GM12801 (cell line): Measurements from ENCODE around the gene DTNBP1.

Experiments used
- TF ChIP-seq, protein P1 (sequence below): IDR thresholded peaks from one replicate; pipeline ENCODE4 v1.5.1; 2011; ENCODE audit warnings: control low read depth; ENCODE audit not compliant: insufficient read length; ENCODE audit errors: extremely low read depth

Gene DTNBP1

DNA sequence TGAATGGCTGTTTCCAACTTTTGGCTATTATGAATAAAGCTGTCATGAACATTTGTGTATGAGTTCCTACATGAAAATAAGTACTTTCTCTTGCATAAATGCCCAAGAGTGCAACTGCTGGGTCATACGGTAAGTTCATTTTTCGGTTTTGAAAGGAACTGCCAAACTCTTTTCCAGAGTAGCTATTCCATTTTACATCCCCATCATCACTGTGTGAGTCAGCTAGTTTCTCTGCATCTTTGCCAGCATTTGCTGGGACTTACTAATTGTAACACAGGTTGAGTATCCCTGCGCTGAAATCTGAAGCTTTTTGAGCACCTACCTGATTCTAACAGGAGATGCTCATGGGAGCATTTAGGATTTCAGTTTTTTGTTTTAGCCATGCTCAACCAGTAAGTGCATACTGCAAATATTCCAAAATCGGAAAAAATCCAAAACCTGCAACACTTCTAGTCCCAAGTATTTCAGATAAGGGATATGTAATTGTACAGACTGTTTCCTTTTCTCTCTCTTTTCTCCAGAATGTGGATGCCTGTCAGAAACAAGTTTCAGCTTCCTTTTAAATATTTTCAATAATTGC lies 118.4 kb downstream of the DTNBP1 start:
- TF ChIP-seq, protein P1, sequence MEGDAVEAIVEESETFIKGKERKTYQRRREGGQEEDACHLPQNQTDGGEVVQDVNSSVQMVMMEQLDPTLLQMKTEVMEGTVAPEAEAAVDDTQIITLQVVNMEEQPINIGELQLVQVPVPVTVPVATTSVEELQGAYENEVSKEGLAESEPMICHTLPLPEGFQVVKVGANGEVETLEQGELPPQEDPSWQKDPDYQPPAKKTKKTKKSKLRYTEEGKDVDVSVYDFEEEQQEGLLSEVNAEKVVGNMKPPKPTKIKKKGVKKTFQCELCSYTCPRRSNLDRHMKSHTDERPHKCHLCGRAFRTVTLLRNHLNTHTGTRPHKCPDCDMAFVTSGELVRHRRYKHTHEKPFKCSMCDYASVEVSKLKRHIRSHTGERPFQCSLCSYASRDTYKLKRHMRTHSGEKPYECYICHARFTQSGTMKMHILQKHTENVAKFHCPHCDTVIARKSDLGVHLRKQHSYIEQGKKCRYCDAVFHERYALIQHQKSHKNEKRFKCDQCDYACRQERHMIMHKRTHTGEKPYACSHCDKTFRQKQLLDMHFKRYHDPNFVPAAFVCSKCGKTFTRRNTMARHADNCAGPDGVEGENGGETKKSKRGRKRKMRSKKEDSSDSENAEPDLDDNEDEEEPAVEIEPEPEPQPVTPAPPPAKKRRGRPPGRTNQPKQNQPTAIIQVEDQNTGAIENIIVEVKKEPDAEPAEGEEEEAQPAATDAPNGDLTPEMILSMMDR = no peak

DNA sequence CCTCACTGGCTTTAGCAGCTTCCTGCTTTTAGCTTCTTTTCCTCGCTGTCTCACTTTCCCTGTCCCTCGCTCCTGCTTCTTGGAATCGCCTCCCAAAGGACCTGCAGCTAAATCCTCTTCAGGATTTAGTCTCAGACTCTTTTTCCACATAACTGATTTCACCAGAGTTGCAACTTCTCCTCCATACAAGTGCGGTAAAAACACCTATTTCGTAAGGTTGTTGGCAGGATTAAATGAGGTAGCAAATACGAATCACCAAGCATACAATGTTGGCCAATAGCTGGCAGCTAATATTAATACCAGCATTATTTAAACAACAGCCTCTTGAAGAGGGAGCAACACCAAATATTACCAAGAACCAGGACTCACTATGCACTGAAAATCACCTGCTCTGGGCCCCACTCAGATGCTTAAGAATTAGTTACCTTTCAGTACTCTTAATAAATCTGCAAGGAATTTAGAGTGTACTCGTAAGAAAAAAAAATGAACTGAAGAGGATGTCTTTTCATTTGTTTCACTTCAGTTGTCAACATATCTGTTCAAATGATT lies 123.0 kb downstream of the DTNBP1 start:
- TF ChIP-seq, protein P1 = no peak

DNA sequence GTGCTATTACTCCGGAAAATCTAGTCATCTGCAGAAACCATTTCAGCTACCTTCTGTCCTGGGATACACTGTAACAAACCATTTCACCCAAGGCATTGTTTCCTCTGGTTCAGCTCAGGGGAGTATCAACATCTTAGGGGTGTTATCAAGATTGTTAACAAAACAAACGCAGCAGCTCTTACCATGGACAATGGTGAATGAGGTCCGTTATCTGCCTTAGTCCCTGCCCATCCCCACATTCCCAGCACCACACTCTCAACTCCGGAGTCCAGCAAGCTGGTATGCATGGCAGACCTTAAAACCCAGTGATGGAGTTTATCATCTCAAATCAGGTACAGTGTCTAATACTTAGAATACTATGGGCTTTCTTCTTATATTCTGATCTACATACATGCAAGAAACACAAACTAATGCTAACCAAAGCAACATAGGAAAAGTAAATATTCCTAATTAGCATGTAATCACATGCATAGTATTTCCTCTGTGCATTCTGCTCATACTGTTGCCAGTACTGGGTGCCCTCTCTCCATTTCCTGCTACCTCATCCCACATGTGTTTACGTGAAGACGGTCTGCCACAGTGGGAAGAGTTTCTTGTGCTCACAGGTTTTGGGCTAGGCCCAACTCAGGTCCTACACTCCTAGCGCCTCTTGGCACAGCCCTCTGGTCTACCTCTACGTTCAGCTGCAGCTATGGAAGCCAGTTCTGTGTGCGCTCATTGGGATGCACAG lies 123.9 kb downstream of the DTNBP1 start:
- TF ChIP-seq, protein P1 = no peak

DNA sequence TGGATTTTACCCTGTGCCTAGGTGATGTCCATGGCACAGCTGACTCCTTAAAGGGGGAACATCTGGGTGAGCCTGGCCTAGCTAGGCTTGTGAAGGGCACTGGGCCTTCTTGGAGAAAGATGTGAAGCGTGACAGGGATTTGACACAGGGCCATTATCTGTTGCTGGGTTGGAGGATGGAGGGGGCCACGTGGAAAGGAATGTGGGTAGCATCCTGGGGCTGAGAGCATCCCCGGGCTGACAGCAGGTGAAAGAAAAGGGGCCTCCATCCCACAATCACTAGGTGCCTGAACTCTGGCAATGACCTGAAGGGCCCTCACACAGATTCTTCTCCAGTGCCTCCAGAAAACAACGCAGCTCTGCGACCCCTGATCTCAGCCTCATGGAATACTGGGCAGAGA lies 124.7 kb downstream of the DTNBP1 start:
- TF ChIP-seq, protein P1 = no peak

DNA sequence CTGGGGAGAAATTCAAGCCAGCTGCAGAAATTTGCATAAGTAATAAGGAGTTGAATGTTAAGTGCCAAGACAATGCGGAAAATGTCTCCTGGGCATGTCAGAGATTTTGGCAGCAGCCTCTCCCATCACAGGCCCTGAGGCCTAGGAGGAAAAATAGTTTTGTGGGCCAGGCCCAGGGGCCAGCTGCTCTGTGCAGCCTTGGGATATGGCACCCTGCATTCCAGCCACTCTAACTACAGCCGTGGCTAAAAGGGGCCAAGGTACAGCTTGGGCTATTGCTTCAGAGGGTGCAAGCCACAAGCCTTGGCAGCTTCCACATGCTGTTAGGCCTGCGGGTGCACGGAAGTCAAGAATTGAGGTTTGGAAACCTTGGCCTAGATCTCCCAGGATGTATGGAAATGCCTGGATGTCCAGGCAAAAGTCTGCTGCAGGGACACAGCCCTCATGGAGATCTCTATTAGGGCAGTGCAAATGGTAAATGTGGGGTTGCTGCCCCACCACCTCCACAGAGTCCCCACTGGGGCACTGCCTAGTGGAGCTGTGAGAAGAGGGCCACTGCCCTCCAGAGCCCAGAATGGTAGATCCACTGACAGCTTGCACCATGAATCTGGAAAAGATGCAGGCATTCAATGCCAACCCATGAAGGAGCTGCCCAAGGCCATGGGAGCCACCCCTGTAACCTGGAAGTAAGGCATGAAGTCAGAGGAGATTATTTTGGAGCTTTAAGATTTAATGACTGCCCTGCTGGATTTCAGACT lies 126.5 kb downstream of the DTNBP1 start:
- TF ChIP-seq, protein P1 = no peak

DNA sequence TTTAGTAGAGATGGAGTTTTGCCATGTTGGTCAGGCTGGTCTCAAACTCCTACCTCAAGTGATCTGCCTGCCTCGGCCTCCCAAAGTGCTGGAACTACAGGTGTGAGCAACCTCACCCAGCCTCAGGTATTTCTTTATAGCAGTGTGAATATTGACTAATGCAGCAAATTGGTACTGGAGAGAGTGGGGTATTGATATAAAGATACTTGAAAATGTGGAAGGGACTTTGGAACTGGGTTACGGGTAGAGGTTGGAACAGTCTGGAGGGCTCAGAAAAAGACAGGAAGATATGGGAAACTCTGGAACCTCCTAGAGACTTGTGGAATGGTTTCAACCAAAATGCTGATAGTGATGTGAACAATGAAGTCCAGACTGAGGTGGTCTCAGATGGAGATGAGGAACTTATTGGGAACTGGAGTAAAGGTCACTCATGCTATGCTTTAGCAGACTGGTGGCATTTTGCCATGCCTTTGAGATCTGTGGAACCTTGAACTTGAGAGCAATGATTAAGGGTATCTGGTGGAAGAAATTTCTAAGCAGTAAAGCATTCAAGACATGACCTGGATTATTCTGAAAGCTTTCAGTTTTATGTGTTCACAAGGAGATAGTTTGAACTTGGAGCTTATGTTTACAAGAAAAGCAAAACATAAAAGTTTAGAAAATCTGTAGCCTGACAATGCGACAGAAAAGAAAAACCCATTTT lies 127.2 kb downstream of the DTNBP1 start:
- TF ChIP-seq, protein P1 = no peak

DNA sequence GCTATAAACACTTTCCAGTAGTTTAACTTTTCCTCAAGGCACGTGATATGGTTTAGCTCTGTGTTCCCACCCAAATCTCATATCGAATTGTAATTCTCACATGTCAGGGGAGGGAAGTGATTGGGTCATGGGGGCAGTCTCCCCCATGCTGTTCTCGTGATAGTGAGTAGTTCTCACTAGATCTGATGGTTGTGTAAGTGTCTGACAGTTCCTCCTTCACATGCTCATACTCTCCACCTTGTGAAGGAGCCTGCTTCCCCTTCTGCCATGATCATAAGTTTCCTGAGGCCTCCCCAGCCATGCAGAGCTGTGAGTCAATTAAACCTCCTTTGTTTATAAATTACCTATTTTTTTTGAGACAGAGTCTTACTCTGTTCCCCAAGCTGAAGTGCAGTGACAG lies 127.9 kb downstream of the DTNBP1 start:
- TF ChIP-seq, protein P1 = no peak
